ENCODE measurements around the gene PPP2R2B.

The PPP2R2B gene

DNA sequence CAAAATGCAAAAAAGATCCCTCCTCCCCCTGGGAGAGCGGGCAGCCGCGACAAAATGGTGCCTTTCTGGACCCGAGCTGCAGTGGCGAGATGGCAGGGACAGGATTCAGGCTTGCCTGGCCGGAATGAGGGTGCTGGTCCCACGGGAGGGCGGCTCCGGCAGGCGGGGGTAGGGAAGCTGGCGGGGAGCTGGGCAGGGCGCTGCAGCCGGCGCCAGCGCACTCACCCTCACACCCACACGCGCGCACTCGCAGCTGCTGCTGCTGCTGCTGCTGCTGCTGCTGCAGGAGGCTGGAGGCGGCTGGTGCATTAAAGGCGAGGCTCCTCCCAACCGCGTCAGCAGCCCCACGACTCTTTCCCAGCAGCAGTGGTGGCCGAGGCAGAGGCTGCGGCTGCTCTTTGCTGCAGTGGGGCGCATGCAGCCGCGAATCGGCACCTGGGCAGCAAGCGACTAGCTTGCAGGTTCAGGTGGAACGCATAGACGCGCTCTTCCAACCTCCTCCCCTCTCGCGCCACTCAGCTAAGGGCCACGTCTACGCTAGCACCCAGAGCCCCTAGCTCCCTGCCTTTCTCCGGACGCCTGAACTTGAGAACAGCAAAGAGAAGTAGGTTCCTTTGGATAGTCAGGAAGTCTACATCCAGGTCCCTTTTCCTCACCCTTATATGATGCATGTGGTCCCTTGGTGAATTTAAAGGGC lies at the start of gene PPP2R2B:
PPP2R2B (minus strand) TSS at position 282 of the 697 bp plus-strand sequence.
- DNase-seq: no peak

DNA sequence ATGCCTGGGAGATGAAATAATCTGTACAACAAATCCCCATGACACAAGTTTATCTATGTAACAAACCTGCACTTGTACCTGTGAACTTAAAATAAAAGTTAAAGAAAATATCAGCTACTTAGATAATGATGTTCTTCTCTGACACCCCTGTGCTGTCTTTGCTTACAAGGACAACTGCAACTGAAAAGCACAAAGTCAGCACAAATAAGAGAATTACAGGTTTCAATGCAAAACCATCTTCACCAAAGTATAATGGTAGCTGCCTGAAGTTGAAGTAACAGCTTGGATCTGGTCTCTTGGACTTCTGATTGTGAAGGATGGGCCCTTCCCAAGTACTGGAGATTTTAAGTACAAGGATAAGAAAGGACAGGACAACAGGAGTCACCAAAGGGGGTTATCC lies 45.6 kb upstream of the PPP2R2B start:
- DNase-seq: no peak

DNA sequence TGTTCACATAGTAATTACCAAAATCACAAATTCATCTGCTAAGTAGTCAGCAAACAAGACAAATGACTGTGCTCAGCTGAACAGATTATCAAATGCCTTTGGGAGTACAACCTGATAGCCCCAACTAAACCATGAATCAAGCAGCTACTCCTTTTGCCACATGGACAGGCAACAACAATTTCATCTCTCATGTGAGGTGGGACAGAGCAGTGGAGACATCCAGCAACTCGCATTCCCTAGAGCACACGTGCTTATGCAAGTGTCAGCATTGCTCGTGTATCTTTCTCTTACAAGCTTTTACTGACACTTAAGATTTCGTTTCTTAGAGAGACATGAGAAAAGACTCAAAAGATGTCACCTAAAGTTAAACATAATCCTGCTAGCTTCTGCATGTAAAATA lies 42.7 kb upstream of the PPP2R2B start:
- DNase-seq: no peak

DNA sequence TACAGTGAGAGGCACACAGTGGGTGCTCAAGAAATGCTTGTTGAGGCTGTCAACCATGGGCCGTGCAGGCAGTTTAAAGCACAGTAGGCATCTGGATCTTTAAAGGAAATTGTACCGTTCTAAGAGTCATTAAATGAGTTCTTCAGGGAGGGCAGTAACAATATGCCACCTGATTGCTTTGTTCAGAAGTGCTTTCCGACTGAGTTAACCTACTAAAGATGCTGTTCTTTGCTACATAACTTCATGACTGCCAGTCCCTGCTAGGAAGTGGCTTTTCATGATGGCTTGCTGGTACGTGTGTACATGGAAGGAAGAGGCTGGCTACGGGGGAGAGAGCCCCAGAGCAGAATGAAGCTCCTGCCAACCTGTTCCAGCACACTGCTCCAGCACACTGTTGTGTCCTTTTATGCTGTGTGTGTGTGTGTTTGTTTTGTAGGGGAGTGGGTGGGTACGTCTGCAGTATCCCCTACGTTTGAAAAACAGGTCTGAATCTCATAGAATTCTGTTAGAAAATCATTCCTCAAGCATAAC lies 41.9 kb upstream of the PPP2R2B start:
- no peak for DNase-seq

DNA sequence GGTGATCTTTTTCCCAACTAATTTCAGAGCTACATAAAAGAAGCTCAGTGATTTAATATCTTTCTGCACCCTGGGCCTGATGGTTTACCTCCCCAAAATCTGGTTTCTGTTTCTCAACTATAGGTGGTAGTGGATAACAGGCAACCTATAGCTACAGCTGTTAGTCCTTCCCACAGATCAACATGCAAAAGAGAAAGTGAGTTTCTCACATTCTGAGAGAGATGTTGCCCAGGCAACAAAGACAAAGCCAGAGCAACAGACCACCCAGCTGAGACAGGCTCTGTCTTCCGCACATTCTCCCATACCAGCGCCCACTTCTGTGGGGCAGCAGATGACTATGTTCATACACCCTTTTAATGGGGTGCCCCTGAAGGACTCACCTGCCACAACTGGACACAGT lies 40.7 kb upstream of the PPP2R2B start:
- no peak for DNase-seq

DNA sequence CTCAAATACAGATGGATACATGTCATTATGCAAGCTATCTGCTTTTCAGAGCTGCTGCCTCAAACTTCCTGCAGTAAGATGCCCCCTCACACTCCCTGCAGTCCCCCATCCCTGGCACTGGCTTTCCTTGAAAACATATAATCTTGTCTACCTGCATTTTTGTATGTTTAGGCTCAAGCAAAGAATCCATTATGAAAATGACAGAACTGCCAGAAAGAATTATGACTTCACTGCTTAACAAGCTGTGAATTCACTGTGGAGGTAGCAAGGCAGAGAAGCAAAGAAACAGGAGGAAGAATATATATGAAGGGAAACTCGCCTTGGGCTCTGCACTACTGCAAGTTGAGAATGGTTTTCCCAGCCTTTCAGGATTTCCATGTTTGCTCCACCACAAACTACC lies 39.4 kb upstream of the PPP2R2B start:
- no peak for DNase-seq

DNA sequence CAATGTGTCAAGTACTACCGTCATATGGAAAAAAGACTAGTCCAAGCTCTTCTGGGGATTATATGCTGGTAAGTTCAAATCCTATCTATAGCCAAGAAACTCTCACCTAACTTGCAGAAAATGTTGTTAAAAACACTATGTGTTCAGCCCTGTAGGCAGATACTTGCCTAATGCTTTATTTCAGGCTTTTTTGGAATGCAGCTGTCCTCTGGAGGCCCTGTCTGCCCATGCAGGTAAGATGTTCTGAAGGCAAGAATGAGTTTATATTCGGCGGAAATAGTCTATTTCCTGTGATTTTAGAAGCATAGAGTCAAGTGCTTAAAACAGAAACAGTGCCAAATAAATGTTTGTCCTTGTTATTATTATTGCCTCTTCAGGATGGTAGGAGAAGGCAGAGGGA lies 34.3 kb upstream of the PPP2R2B start:
- no peak for DNase-seq

DNA sequence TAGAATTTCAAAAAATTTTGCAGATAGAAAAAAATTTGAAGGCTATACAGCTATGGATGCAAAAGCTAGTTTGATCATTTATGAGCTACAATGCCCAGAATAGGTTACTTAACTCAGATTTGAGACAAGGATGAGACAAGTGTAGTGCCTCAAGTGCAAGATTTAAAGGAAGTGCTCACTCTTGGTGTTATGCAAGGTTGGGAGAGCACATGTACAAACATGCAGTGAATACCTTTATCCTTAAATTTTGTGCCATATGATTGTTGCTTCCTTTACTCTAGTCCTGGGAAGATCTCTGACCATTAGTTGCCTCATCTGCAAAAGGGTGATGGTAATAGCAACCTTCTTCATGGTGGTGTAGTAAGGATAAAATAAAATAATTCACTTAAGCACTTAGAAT lies 31.7 kb upstream of the PPP2R2B start:
- no peak for DNase-seq

DNA sequence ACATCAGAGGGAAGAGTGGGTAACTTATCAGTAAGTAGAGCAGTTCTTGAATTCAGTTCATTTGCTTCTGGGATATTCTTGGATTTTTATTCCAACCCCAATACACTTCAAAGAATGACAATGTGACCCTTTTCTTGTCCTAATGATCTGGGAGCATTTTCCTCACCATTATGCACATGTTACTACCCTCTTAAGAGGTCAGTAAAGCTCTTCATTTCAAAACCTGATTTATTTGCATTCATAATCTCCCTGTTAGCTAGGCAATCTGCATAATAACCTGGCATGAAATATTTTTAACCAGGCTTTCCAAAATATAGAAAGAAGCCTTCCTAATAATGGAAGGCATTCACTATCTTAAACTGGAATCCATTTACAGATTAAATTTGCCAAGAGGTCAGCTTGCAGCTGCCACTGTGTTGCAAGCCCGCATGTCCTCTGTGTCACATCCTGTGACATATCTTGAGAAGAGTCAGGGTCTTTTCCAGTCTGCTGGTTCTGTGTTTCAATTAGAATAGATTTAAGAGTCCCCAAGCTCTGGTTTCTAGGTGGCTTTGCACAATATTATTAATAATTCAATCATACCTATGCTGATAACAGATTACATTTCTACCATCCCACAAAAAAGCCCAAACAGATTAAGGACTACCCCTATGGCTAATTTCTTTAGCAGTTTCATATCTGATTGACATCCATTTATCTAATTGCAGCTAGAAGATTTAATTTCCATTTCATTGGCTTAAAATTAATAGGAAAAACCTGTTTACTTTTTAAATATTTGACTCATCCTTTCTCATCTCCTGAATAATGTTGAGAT lies 30.9 kb upstream of the PPP2R2B start:
- no peak for DNase-seq

DNA sequence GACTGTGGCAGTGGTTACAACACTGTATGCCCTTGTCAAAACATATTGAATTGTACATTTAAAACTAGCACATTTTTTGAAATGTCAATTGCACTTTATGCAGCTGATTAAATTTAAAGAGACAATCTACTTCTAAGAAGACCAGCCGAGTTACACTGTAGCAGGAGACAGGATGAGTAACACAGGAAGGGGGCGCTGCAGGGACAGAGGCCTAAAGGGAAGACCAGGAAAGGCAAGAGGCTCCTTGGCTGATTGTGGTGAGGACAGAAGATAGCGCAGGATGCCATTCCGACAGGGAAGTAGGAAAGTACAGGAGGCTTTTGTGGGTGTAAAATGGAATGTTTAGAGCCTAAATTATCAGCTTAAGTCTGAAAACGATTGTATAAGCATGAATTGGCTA lies 28.2 kb upstream of the PPP2R2B start:
- no peak for DNase-seq

DNA sequence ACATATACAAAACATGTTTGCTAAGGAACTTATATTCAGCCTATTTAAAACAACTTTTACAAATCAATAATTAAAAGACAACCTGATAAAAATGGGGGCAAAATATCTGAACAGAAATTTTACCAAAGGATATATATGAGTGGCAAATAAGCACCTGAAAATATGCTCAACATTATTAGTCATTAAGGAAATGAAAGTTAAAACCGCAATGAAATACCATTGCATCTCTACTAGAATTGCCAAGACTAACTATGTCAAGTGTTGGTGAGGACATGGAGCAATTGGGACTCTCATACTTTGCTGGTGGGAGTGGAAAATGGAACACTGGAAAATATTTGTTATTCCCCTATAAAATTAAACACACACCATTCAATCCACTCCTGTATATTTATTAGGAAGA lies 26.3 kb upstream of the PPP2R2B start:
- no peak for DNase-seq

DNA sequence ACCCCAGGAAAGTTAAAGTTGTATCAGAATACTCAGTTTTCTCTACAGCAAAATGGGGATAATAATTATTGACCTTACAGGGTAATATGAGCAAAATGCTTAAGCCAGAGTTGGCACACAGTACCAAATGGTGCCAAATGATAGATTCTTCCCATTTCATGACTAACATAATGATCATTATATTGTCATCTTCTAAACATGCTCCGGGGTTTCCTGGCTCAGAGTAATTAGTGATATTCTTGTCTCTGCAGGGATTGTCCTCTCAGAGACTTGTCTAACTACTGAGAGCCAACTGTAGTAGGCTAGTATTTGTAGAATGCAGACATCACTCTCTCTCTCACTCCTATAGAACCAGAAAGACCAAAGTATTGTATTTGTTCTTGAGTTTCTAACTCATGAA lies 25.2 kb upstream of the PPP2R2B start:
- DNase-seq: no peak

DNA sequence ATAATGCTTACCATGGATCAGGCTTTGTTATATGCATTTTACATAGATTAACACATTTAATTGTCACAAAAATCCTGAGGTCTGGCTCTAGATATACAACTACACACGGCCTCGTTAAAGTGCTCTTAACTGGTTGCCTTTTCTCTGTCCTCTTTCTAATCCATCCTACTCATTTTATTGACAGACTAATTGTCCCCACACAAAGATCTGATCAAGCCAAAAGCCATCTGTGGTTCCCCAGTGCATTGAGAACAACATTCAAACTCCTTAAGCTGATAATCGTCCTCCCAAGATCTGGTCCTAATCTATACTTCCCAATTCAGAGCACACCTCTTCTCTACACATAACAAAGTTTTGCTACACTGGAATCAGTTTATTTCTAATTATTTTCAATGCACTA lies 23.9 kb upstream of the PPP2R2B start:
- DNase-seq: no peak

DNA sequence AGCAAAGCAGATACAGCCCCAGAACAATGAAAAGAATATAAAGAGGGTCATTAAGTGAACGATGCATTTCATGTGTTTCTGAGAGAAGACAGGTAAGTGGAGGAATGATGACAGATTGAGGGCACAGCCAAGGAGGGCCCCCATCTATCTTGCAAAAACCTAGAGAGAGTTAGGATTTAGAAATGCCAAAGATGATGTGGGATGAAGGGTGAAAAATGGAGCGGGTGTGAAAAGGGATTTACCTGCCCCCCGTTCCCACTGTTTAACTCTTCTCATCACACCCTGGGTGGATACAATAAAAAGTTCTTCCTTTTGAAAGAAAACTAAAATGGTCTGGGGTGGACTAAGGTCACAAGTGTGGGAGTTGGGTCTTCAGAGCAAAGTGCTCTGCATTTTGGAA lies 18.5 kb upstream of the PPP2R2B start:
- DNase-seq: no peak

DNA sequence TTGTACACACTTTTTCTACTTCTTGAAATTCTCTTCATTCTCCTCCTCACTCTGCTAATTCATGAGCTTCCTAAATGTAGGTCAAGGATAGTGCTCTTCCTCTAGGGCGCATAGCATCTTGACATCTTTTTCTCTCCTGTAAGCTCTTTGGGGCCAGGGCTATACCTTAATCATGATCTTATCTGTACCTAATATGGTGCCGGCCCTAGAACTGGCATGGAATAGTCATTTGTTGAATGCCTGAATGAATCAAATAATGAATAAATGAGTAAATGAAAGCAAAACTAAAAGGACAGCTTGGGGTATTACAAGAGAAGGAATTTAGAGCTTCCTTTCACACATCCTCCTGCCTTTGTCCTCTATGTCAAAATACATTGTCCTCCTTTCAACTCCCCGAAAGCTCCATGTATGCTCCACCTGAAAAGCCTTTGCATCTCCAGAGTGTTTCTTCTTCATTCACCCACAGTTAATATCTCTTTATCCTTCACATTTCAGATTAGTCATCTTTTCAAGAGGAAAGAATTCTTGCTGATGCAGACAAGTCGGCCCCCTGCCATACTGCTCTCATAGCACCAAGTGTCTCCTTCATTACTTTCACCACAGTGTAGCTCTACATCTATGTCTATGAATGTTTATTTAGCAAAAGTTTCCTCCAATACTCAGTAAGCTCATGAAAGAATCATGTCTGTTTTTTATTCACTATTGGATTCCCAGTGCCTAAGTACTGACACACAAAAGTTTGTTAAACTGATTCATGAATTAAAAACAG lies 16.4 kb upstream of the PPP2R2B start:
- DNase-seq: no peak

DNA sequence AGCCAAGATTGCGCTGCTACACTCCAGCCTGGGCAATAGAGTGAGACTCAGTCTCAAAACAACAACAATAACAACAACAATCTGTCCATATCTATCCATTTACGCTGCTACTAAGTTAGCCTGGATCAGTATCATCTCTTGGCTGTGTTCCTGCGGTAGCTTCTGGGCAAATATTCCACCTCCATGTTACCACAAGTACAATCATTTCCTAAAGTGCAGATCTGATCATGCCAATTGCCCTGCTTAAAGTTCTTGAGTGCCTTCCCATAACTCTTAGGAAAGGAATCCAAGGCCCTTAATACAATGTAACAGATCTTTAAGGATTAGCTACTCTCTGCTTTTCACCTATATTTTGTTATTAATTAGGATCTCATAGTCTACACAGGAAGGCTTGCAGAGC lies 15.4 kb upstream of the PPP2R2B start:
- DNase-seq: no peak

DNA sequence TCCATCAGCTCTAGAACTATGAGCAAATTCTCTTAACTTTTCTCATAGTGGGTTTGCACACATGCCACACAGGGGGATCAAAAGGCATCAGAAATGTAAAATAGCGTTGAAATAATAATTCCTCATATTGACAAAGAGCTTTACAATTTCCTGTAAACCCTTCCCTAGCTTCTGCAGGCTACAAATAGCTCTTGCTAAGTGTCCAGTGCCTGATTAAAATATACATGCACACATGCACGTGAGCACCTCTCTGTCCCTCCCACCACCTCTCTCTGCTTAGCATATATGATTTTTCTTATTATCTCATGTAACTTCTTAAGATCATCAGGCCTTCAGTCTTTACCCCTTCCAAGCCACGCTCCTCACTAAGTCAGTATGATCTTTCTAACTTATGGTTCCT lies 13.7 kb upstream of the PPP2R2B start:
- no peak for DNase-seq

DNA sequence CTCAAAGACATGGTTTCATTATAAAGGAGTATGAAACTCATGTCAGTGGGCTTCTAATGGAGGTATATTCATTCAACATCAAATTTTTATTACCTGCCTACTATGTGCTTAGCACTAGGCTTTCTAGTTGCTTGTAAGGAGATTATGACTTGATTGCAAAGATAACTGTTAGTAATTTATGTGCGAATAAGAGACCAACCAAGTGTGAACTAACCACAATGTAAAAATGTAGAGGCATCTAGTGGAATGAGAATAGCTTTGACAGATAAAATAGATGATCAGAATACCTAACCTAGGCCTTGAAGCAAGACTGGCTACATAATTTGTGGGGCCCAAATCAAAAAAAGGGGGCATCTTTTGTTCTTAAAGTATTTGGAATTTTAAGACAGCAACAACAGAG lies 13.0 kb upstream of the PPP2R2B start:
- DNase-seq: no peak

DNA sequence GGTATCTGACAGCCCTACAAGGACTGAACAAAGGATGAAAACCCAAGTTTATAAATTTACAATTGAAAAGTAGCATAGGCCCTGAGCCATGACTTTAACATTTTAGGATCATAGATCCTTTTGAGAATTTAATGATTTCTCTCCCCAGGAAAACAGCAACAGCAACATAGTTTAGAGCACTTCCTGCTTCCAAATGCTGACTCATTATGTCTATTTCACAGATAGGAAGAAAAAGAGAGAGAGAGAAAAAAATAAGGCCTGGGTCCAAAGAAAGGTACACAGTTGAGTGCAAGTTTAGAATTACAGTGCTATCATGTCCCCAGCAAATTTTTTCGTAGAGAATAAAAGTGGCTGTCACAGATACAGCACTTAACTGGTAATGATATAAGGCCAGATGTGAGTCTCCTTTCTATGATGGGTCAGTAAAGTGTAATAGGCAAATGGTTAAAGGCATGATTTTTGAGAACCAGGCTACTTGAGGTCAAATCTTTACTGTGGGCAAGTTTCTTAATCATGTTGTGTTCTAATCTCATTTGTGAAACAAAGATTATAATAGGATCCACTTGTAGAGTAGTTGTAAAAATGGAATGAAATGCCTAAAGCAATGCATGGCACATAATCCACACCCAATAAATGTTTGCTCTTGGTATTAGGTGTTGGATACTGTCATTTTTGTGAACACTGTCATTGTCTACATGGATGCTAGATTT lies 12.3 kb upstream of the PPP2R2B start:
- DNase-seq: no peak

DNA sequence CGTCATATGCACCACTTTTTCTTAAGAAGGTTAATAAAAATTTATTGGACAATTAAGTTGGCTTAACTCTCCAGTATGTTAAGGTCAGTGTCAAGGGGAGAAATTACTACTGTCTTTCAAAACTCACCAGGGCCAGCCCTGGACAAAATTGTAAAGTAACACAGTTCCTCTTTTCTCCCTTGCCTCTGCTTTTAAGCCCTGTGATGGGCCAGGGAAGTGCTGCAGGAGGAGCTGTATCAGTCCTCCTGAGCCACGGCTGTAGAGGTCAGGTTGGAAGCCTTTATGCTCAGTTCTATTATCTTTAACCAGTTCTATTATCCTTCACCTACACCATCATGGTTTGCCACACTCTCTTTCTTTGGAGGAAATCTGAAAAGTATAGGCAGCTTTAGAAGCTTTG lies 11.5 kb upstream of the PPP2R2B start:
- DNase-seq: no peak

DNA sequence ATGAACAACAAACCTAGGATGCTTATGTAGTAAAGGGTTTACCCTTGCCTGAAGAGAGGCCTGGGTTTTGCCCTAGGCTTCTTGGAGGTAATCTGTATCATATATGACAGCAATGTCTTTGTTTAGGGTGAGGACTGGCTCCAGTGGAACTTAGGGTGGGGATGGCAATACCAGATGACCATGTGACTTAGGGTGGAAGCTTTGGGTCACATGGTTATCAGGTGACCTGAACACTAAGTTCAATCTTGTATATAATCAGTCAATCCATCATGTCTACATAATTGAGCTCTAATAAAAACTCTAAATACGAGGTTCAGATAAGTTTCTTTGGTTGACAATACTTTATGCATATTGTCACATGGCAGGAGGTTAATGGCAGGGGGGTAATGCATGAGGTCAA lies 10.6 kb upstream of the PPP2R2B start:
- DNase-seq: no peak

DNA sequence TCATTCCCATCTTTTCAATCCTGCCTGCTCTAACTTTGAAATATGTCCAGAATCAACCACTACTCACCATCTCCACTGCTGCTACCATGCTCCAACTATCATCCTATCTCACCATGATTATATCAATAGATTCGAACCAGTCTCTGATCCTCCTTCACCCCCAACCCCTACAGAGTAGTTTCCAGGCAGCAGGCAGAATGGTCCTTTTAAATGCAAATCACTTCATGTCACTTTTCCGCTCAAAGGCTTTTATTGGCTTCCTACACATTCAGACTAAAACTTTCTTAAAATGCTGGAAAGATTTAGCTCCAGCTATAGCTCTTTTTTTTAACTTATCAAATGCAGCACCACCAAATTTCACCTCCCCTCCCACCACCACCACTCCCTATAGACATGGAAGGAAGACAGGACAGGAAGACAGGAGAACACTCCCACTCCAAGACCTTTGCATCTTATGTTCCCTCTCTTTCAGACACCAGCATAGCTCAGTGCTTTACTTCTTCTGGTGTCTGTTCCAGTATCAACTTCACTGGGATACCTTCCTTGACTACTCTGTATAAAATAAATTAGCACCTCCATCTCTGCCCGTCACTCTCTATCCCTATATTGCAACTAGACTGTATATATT lies 9.9 kb upstream of the PPP2R2B start:
- DNase-seq: no peak
